ENCODE data around the gene CRADD.

Gene CRADD

DNA sequence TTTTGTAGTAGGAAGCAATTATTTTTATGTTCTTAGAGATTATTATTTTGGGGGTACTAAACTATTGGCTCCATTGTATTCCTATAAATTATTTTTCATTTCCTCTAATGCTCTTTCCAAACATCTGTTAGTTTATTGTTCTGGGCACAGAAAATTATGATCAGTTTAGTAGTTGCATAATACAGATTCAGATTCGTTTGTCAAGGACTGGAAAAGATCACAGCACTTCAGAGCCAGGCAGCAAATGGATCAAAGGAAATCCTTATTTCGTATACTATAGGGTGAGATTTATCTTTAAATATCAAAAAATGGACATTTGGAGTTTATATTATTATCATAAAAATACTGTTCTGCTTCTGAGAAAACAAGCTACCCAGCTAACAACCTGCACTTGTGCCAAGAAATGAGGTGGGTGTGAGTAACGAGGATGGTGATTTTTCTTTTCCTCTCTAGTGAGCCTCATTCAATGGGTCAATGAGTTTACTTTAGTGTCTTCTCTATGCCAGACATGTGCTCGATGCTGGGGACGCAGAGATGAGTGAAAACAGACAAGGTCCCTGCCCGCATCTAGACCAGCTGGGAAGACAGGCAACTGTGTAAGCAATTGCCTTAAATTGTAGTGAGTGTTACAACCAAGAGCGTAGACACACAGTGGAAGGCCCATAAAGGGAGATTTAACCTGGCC is 262.6 kb downstream of the CRADD start:
- DNase-seq (ENCODE audit: low spot score), result no peak

- no peak for DNase-seq (ENCODE audit: low spot score)
Measured at GRCh38 chr12:93943780-93944179, 266.6 kb downstream of the CRADD start.

DNA sequence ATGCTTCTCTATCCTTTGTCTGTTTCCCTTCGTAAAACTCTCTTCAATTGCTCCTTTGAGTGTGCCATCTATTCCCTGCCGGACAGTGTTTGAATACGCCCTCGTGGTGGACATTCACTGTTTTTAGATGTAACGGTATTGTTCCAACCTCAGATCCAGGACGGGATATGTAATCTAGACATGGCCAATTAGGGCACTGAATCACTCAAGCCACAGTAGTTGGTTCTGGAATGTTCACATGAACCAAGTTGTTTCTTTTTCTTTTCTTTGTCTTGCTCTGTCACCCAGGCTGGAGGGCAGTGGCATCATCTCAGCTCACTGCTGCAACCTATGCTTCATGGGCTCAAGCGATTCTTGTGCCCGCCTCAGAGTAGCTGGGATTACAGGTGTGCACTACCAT is 267.0 kb downstream of the CRADD start:
- DNase-seq (ENCODE audit: low spot score), result no peak

All from SW480 (cell line).